A673 (cell line): ENCODE data around the gene BCL3.

Source experiments
- CTCF ChIP-seq: fragments of 300-800, 200-600 bp; sonication (generic); conservative IDR thresholded peaks from 2 replicates; pipeline ENCODE4 v1.5.1; 2017; ENCODE audit warnings: low read depth, mild to moderate bottlenecking, antibody characterized with exemption, low read length, moderate library complexity, mixed read lengths
- EZH2 ChIP-seq: fragments of 200-600 bp; sonication (generic); IDR thresholded peaks from 2 replicates; pipeline ENCODE4 v1.6.1; 2017; ENCODE audit warnings: borderline replicate concordance, low read depth, mild to moderate bottlenecking, mixed read lengths, antibody characterized with exemption, low read length; ENCODE audit not compliant: poor library complexity, severe bottlenecking

- TF ChIP-seq CTCF (no peak), EZH2 (no peak)
Observed at GRCh38 chr19:44742330-44743061, 6.0 kb upstream of the BCL3 start.
